Measurements from ENCODE around the gene CACNB3. TPM values are rescaled to one million over a fixed set of nuclear protein-coding genes. Genes with fewer than 3 reads are reported as not detected.
A peak's percentile ranks its signal among the peaks of the same experiment; 100 is the strongest.

Gene CACNB3
- total RNA-seq, 1 experiment from 2014 or later, result 4.9 TPM

DNA sequence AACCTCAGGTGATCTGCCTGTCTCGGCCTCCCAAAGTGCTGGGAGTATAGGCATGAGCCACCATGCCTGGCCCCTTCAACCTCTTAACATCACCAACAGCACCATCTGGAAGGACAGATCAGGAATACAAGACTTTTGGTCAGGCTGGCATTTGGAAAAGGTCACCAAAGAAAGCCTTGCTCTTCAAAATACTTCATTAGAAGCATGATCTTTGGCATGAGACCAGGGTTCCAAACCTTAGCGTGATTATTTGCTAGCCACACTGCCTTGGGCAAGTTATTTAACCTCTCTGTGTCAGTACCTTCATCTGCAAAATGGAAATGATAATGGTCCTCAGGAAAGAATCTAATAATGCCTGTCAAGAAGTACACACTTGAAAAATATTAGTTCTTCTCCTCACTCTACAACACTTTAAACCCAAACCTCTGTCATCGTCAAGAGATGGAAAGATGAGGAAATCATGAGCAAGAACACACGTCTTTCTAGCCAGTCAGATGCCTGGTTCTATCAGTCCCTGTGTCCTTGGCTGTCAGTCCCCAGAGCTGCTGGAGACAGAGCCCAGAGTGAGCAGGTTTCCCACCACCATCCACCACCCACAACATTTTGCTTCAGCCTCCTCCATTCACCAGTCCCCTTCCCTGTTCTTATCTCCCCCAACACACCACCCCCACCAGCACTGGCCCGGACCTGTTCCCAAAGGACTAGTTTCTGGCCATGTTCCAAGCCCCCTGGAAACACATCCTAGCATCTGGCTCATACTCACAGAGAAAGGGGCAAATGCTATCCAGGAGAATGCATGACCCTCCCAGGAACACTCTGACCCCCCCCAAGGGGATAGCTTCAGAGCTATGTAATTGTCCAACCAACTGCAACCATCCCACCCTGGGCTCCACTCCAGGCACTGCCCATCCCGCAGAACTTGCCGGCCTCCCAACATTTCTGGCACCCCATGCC is 31.4 kb upstream of the CACNB3 start:
- in situ Hi-C loops (cut with HindIII; ENCODE audit: low pct_unique_long_range_greater_than_20kb, low sequenced_read_pairs), result no loop called here

DNA sequence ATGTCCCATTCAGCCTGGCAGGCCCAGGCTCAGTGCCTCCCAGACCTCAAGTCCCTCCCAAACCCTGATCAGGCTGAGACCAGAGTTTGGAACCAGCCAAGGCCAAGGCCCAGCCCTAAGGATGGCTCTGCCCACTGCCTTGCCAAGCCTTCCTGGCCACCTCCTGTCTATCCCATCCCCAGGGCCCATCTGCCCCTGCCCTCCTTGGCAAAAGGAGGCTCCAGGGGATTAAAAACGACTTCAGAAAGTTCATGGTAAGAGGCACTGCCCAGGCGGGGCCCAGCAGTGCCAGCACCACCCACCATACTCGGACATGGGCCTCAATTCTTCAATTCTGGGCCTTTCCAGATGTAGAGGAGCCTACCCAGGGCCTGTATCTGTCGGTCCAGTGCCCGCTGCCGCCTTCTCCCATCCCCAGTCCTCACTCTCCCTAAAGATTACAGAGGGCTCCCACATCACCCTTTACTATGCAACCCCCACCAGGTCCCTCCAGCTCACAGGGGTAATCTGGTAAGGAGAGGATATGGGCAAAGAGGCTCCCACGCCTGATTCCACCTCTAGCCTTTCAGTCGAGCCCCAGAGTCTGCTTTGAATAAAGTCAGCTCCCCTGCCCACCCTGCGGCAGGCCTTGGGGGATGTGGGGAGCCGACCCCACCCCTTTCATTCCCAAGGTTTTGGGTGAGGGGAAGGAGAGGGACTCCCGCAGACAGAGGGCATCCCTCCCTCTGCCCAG is 30.3 kb upstream of the CACNB3 start:
- DNase-seq (ENCODE audit: low read depth, low spot score), result no peak
- in situ Hi-C loops (cut with HindIII; ENCODE audit: low pct_unique_long_range_greater_than_20kb, low sequenced_read_pairs), result no loop called here

More for the DNA sequence above, 31.4 kb upstream of the CACNB3 start:
- DNase-seq (ENCODE audit: low read depth, low spot score), result peak; percentile 91

DNA sequence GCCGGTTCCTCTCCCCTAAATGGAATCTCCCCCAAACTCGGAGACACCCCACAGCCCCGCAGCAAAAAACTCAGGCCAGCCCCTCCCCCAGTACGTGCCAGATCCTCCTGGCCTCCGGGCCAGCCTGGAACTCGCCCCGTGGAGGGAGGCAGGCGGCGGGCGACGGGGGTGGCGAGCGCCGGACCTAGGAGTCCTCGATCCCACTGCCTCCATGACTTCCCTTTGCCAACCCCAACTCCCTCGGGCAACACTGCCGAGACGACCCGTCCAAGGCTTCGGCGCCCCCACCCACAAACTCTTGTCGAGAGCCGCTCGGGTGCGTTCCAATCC is 29.8 kb upstream of the CACNB3 start:
- no peak for DNase-seq (ENCODE audit: low read depth, low spot score)
- in situ Hi-C loops (cut with HindIII; ENCODE audit: low pct_unique_long_range_greater_than_20kb, low sequenced_read_pairs), result no loop called here

- DNase-seq (ENCODE audit: low read depth, low spot score), result peak; percentile 62
- in situ Hi-C loops (cut with HindIII; ENCODE audit: low pct_unique_long_range_greater_than_20kb, low sequenced_read_pairs), result no loop called here
These were observed 29.2 kb upstream of the CACNB3 start, which contains the start of gene ADCY6 for GRCh38 chr12:48788854-48789775. Gene ADCY6, minus strand, starts transcription at chr12:48789089. Its CDS starts 5,655 bp downstream, at chr12:48783434.

DNA sequence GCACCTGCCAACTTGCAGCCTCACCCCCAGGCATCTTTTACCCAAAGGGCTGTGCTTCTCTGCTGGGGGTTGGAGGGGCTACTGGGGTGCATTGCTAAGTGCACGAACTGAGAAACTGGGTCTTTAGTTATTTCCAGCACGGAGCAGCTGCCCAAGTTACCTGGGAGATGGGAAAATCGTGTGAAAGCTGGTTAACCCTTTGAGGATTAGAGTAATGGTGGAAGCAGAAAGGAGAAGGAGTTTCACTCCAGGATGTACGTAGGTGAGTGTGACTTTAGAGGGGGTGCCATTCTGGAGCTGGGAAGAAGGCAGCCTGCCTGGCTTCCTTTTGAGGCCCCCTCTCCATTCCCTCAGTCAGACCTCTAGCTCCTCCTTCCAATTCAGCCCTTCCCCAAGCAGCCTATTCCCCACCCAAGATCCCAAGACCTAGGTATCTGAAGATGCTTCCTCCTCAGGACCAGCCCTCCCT is 28.4 kb upstream of the CACNB3 start:
- no peak for DNase-seq (ENCODE audit: low read depth, low spot score)
- in situ Hi-C loops (cut with HindIII; ENCODE audit: low pct_unique_long_range_greater_than_20kb, low sequenced_read_pairs), result no loop called here

DNA sequence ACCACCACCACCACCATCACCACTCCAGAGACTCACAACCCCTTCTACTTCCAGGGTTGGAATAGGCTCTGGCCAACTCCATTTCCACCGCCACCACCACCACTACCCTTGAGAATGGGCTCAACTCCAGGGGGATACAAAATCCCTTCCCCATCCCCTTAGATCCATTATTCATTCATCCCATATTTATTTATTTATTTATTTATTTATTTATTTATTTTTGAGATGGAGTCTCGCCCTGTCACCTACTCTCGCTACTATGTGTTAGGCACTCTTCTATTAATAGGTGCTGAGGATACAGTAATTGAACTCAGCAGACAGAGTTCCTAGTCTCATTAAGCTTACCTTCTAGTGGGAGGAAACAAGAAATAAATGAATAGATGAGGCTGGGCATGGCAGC is 24.6 kb upstream of the CACNB3 start:
- DNase-seq (ENCODE audit: low read depth, low spot score), result no peak
- in situ Hi-C loops (cut with HindIII; ENCODE audit: low pct_unique_long_range_greater_than_20kb, low sequenced_read_pairs), result no loop called here

DNA sequence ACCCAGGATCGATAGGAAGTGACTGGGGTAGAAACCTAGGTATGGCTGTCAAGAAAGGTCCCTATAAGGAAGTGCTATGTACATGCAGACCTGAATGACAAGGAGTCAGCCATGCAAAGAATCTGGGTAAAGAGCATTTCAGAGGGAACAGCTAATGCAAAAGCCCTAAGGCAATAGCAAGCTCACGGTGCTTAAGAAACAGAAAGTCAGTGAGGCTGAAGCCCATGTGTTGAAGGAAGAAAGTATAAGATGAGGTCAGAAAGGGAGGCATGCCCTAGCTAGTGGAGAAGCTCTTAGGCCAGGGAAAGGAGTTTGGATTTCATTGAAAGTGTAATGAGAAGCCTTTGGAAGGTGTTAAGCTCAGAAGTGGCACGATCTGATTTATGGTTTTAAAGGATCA is 23.4 kb upstream of the CACNB3 start:
- in situ Hi-C loops (cut with HindIII; ENCODE audit: low pct_unique_long_range_greater_than_20kb, low sequenced_read_pairs), result no loop called here

GRCh38 chr12:48795550-48796455 is 22.5 kb upstream of the CACNB3 start:
- in situ Hi-C loops (cut with HindIII; ENCODE audit: low pct_unique_long_range_greater_than_20kb, low sequenced_read_pairs), result no loop called here
- DNase-seq (ENCODE audit: low read depth, low spot score), result peak; percentile 92

More for the DNA sequence above, 23.4 kb upstream of the CACNB3 start:
- peak; percentile 51 for DNase-seq (ENCODE audit: low read depth, low spot score)

- in situ Hi-C loops (cut with HindIII; ENCODE audit: low pct_unique_long_range_greater_than_20kb, low sequenced_read_pairs), result no loop called here
- no peak for DNase-seq (ENCODE audit: low read depth, low spot score)
These were observed 21.3 kb upstream of the CACNB3 start for GRCh38 chr12:48796976-48797375.

DNA sequence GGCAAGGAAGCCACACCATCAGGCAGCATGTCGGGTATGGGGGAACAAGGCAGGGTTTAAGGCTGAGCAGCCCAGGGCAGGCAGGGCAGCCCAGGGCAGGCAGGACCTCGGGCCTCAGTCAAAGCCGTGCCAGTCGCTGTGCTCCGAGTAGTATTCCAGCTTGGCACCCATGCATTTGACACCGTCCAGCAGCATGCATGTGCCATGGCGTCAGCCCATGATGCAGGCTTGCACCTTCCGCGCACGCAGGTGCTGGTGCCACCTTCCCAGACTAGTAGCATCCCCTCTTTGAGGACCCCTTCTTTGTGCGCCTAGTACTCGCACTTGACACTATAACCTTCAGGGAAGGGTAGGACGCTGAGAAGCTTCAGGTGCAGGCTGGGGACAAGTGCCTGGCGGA is 17.8 kb upstream of the CACNB3 start:
- DNase-seq (ENCODE audit: low read depth, low spot score), result no peak
- in situ Hi-C loops (cut with HindIII; ENCODE audit: low pct_unique_long_range_greater_than_20kb, low sequenced_read_pairs), result no loop called here

DNA sequence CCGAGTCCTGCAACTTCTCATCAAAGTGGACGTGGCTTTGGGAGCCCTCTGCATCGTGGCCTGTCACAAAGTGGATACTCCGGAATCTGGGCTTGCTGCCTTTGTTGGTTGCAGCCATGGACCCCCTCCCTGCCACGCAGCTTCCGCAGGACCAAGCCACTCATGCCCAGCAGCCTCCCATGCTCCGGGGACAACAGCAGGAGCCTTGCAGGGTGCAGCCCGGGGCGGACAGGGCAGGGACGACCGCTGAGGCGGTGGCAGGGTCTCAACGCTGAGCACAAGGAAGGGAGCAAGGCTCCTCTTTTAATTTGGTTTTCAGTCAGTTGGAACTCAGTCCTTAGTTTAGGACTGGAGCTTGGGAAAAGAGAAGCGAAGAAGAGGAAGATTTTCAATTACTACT is 17.3 kb upstream of the CACNB3 start:
- DNase-seq (ENCODE audit: low read depth, low spot score), result no peak
- in situ Hi-C loops (cut with HindIII; ENCODE audit: low pct_unique_long_range_greater_than_20kb, low sequenced_read_pairs), result no loop called here

GRCh38 chr12:48803675-48804074 is 14.6 kb upstream of the CACNB3 start:
- in situ Hi-C loops (cut with HindIII; ENCODE audit: low pct_unique_long_range_greater_than_20kb, low sequenced_read_pairs), result no loop called here
- no peak for DNase-seq (ENCODE audit: low read depth, low spot score)

DNA sequence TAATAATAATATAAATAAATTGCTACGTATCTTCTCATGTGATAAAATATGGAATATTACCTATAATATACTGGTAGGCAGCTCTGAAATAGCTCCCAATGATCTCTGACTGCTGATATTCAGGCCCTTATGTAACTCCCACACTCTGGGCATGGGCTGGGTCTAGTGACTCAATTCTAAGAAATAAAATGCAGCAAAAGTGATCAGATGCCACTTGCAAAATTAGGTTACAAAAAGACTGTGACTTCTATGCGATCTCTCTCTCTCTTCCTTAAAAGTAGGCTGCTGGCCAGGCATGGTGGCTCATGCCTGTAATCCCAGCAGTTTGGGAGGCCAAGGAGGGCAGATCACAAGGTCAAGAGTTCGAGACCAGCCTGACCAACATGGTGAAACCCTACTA is 10.3 kb upstream of the CACNB3 start:
- in situ Hi-C loops (cut with HindIII; ENCODE audit: low pct_unique_long_range_greater_than_20kb, low sequenced_read_pairs), result no loop called here
- DNase-seq (ENCODE audit: low read depth, low spot score), result no peak

DNA sequence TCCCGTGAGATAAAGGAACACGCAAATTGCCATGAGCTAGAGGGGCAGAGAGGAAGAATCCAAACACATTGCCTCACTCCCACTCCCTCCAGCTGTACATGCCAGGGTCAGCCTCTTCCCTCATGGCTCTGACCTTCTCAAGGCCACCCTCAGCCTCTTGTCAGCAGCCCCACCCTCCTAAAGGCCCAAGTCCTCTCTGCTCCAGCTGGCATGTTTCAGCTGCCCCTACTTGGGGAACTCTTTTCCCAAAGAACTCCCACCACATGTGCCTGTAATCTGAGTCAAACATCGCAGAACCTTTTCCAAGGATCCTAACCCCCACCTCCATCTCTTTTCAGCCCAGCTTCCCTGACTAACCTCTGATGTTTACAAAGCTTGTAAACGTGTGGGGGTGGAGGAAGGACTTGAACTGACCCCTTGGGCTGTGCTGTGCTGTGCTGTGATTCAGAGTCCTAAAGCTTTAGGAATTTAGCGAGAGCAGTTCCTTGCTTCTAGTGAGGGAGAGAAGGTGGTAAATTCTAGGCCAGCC is 7.3 kb upstream of the CACNB3 start:
- DNase-seq (ENCODE audit: low read depth, low spot score), result no peak
- in situ Hi-C loops (cut with HindIII; ENCODE audit: low pct_unique_long_range_greater_than_20kb, low sequenced_read_pairs), result no loop called here

DNA sequence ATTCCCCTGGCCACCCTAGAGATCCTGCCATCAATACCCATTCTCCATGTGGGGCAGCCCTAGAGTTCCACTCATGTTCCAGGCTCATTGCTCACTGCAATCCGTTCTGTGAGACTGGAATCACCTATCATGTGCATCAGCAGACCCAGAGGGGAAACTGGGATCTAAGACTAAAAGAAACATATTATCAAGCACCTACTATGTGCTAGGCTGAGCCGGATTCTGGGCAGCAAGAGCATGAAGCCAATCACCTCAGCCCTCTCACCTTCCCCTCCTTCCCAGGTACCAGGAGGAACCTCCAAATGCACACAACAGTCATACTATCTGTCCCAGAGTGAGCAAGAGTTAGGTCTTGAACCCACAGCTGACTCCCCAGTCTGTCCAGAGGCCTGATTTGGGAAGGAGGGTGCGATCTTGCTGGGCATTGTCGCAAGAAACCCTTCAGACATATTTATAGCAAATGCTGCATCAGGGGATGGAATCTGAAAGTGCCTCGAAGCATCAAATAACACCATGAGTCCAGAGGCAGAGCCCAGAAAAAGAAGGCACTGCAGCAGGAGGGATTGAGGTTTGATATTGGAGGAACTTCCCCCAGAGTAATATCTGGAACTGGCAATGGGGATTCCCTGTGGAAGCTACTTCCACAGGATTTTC is 6.7 kb upstream of the CACNB3 start:
- DNase-seq (ENCODE audit: low read depth, low spot score), result no peak

DNA sequence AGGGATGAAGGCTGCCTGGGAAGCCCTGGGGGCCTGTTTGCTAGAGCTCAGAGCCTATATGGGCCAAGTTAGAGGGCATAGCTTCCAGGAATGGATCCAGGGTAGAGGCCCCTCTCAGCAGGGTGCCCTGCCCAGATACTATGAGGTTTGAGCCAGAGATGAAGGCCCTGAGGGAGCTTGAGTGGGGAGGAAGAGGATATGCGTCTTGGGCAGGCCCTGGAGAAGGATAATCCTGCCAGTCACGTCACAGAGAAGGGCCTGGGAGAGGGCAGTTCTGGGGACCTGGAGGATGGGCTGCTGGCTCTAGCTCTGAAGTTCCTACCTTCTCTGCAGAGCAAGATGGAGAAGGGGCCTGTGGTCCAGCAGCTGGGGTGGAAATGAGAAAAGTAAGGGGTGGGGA is 5.9 kb upstream of the CACNB3 start:
- DNase-seq (ENCODE audit: low read depth, low spot score), result no peak
- in situ Hi-C loops (cut with HindIII; ENCODE audit: low pct_unique_long_range_greater_than_20kb, low sequenced_read_pairs), result no loop called here

More for the DNA sequence above, 6.7 kb upstream of the CACNB3 start:
- in situ Hi-C loops (cut with HindIII; ENCODE audit: low pct_unique_long_range_greater_than_20kb, low sequenced_read_pairs), result no loop called here
